CD4-positive, alpha-beta T cell (primary cell): Measurements from ENCODE around the gene CLCNKA. TPM values are rescaled to one million over a fixed set of nuclear protein-coding genes. Genes with fewer than 3 reads are reported as not detected.

ENCODE experiments used
- ATAC-seq: fragments of 200-7000 bp; cut with Tn5 transposase; one replicate; pipeline ENCODE4 v1.10.0; 2022; ENCODE audit warnings: mild to moderate bottlenecking; ENCODE audit not compliant: poor library complexity
- CTCF ChIA-PET: fragments of 350-600 bp; sonication (Branson Sonifier 250); formaldehyde crosslinking; loops from one replicate; lab custom pipeline; 2021; ENCODE audit warnings: antibody characterized with exemption, inconsistent platforms; lab: Charles Lee
- POLR2A ChIA-PET: fragments of 350-600 bp; sonication (Branson Sonifier 250); formaldehyde crosslinking; loops from one replicate; lab custom pipeline; 2021; ENCODE audit warnings: antibody characterized with exemption, inconsistent platforms; lab: Charles Lee
- DNase-seq, 14 experiments: peaks; one replicate each; pipeline ENCODE4 v3.0.0-alpha.2; 2013 to 2020; ENCODE audit warnings: mixed read lengths in 2 of 14
- H3K27ac ChIP-seq, 2 donors: one replicate each; pipeline versions ENCODE4 v1.5.1 to v1.7.0; 2013; ENCODE audit warnings: low read length in 2 of 2, low read depth in 1 of 2, mild to moderate bottlenecking in 1 of 2
- H3K27me3 ChIP-seq, 2 experiments: 1 replicate in 1 of 2; 2 replicates in 1 of 2; pipeline versions ENCODE4 v1.6.1 to v1.7.0; 2013; ENCODE audit warnings: low read length in 2 of 2, control low read depth in 1 of 2, mild to moderate bottlenecking in 1 of 2, moderate library complexity in 1 of 2; ENCODE audit not compliant: insufficient read depth in 2 of 2, control insufficient read depth in 1 of 2
- H3K36me3 ChIP-seq: one replicate; pipeline ENCODE4 v1.6.1; 2013; ENCODE audit warnings: low read length, control low read depth; ENCODE audit not compliant: insufficient read depth
- H3K4me1 ChIP-seq: one replicate; pipeline ENCODE4 v1.6.1; 2013; ENCODE audit warnings: low read length, control low read depth; ENCODE audit not compliant: insufficient read depth
- H3K4me3 ChIP-seq: one replicate; pipeline ENCODE4 v1.5.1; 2013; ENCODE audit warnings: mild to moderate bottlenecking, low read length, moderate library complexity
- H3K9me3 ChIP-seq, 2 experiments: 1 replicate in 1 of 2; 2 replicates in 1 of 2; pipeline versions ENCODE4 v1.6.1 to v1.7.0; 2013; ENCODE audit warnings: low read length in 2 of 2, mild to moderate bottlenecking in 2 of 2, control low read depth in 1 of 2, moderate library complexity in 1 of 2; ENCODE audit not compliant: control insufficient read depth in 1 of 2, insufficient read depth in 1 of 2
- H3K27ac Mint-ChIP-seq: one replicate; pipeline ENCODE4 v1.8.0; 2020; ENCODE audit warnings: mixed read lengths
- H3K27me3 Mint-ChIP-seq: one replicate; pipeline ENCODE4 v1.8.0; 2021; ENCODE audit warnings: mixed read lengths
- H3K36me3 Mint-ChIP-seq: one replicate; pipeline ENCODE4 v1.8.0; 2021; ENCODE audit warnings: low read depth, mixed read lengths
- H3K4me1 Mint-ChIP-seq: one replicate; pipeline ENCODE4 v1.8.0; 2021; ENCODE audit warnings: low read depth, mixed read lengths
- H3K4me3 Mint-ChIP-seq: one replicate; pipeline ENCODE4 v1.8.0; 2020; ENCODE audit warnings: mild to moderate bottlenecking, mixed read lengths
- H3K9me3 Mint-ChIP-seq: one replicate; pipeline ENCODE4 v1.8.0; 2020; ENCODE audit warnings: mixed read lengths
- CTCF ChIP-seq: fragments of 200-600 bp; IDR thresholded peaks from one replicate; pipeline ENCODE4 v1.8.0; 2022; ENCODE audit warnings: antibody characterized with exemption, mild to moderate bottlenecking
- intact Hi-C, 2 experiments: fragments of 100-400 bp; cut with DNase I in 1 of 2; cut with micrococcal nuclease in 1 of 2; formaldehyde crosslinking; loops; one replicate each; pipeline versions ENCODE4 v1.15.1 to v1.9.0; 2023 to 2025; cut with DNase I, micrococcal nuclease
- total RNA-seq, 174 experiments: library from RNA in 2 of 174; stranded (reverse) in 2 of 174; gene quantifications; one replicate each; pipeline ENCODE4 v1.2.3 and lab custom pipeline; 2021 to 2026

Gene CLCNKA
- total RNA-seq, 2 experiments from 2014 or later, result not detected

GRCh38 chr1:16006010-16006409 lies 15.8 kb upstream of the CLCNKA start:
- Mint-ChIP-seq H3K36me3 (no peaks in the 10 kb centered on the region), H3K27me3 (peaks cover 4% of the 10 kb centered on the region), H3K4me3 (no peak overlapping the region), H3K4me1 (no peaks in the 10 kb centered on the region), H3K9me3 (no peaks in the 10 kb centered on the region), H3K27ac (no peak overlapping the region)
- Histone ChIP-seq H3K4me1 (no peaks in the 10 kb centered on the region), H3K9me3 (no peaks in the 10 kb centered on the region), H3K36me3 (no peaks in the 10 kb centered on the region), H3K27me3 (no peaks in the 10 kb centered on the region), H3K4me3 (no peak overlapping the region), H3K27ac (no peak overlapping the region)
- ChIA-PET POLR2A (interaction anchor here (0.7 kb wide), 1 partner anchor 11 kb away, joined by 3 read pairs; no protein-coding TSS in a partner anchor), CTCF (no interaction called here)
- ATAC-seq (no peak), DNase-seq (no peak)
- intact Hi-C loops, result loop anchor here in 1 of 2 experiments (5.0 kb wide), 1 partner anchor 204 kb away; no protein-coding TSS in a partner anchor
- TF ChIP-seq CTCF, result no peak

GRCh38 chr1:16006552-16007485 lies 15.0 kb upstream of the CLCNKA start:
- H3K36me3 Mint-ChIP-seq, result no peaks in the 10 kb centered on the region
- intact Hi-C loops, result loop anchor here in 1 of 2 experiments (5.0 kb wide), 1 partner anchor 205 kb away; no protein-coding TSS in a partner anchor
- Histone ChIP-seq H3K27ac (no peak overlapping the region), H3K9me3 (no peaks in the 10 kb centered on the region), H3K4me1 (no peaks in the 10 kb centered on the region), H3K4me3 (no peak overlapping the region), H3K27me3 (no peaks in the 10 kb centered on the region), H3K36me3 (no peaks in the 10 kb centered on the region)
- H3K27me3 Mint-ChIP-seq, result peaks cover 4% of the 10 kb centered on the region
- ATAC-seq (peak; percentile 44), DNase-seq (peak in 1 of 14 experiments; percentile 17)
- ChIA-PET POLR2A (no interaction called here), CTCF (no interaction called here)
- no peaks in the 10 kb centered on the region for H3K9me3 Mint-ChIP-seq
- TF ChIP-seq CTCF, result no peak
- no peaks in the 10 kb centered on the region for H3K4me1 Mint-ChIP-seq
- no peak overlapping the region for H3K27ac Mint-ChIP-seq
- H3K4me3 Mint-ChIP-seq, result no peak overlapping the region

GRCh38 chr1:16007671-16008341 lies 14.0 kb upstream of the CLCNKA start:
- H3K27me3 Mint-ChIP-seq, result peaks cover 11% of the 10 kb centered on the region
- DNase-seq (no peak), ATAC-seq (no peak)
- H3K36me3 Mint-ChIP-seq, result no peaks in the 10 kb centered on the region
- POLR2A ChIA-PET, result no interaction called here
- Histone ChIP-seq H3K36me3 (no peaks in the 10 kb centered on the region), H3K4me1 (peaks cover 8% of the 10 kb centered on the region), H3K27ac (no peak overlapping the region), H3K9me3 (no peaks in the 10 kb centered on the region), H3K27me3 (no peaks in the 10 kb centered on the region), H3K4me3 (no peak overlapping the region)
- CTCF ChIA-PET, result no interaction called here
- no peaks in the 10 kb centered on the region for H3K9me3 Mint-ChIP-seq
- H3K27ac Mint-ChIP-seq, result no peak overlapping the region
- intact Hi-C loops, result loop anchor here (2.0 to 5.0 kb wide), 3 partner anchors 179 to 237 kb away; no protein-coding TSS in a partner anchor
- TF ChIP-seq CTCF, result no peak
- H3K4me3 Mint-ChIP-seq, result no peak overlapping the region
- H3K4me1 Mint-ChIP-seq, result no peaks in the 10 kb centered on the region
